ENCODE measurements around the gene PER2. TPM values are rescaled to one million over a fixed set of nuclear protein-coding genes. Genes with fewer than 3 reads are reported as not detected.

The PER2 gene
- total and polyA plus RNA-seq, 2 donors from 2014 or later = 1.8 to 28.4 TPM

GRCh38 chr2:238315031-238315595 lies 26.7 kb upstream of the PER2 start:
- FAIRE-seq = no peak
- TF ChIP-seq CTCF (IDR thresholded peaks at IDR 0.05; ENCODE audit: borderline replicate concordance, extremely low read depth, insufficient read depth) = no peak
- no peak for DNase-seq
- Histone ChIP-seq H3K27ac (ENCODE audit: low read depth in 2 of 2, low read length in 2 of 2) (no peak overlapping the region), H3K4me3 (ENCODE audit: low read length in 3 of 3) (no peak overlapping the region), H3K27me3 (ENCODE audit: control insufficient read depth, insufficient read depth, low read length) (no peaks in the 10 kb centered on the region), H3K4me1 (ENCODE audit: control insufficient read depth in 2 of 3, insufficient read depth in 2 of 3, low read depth in 1 of 3, low read length in 3 of 3) (peaks cover 0 to 3% (median 0%) of the 10 kb centered on the region in 3 donors), H3K9ac (ENCODE audit: low read length in 3 of 3) (no peak overlapping the region), H3K36me3 (ENCODE audit: control insufficient read depth in 2 of 3, insufficient read depth in 3 of 3, low read length in 3 of 3) (no peaks in the 10 kb centered on the region), H3K9me3 (ENCODE audit: control insufficient read depth in 2 of 3, insufficient read depth in 1 of 3, low read length in 3 of 3) (no peaks in the 10 kb centered on the region)
- intact Hi-C loops (cut with DNase I) = no loop called here

- FAIRE-seq = no peak
- no peak overlapping the region for H3K27ac ChIP-seq (ENCODE audit: low read depth in 2 of 2, low read length in 2 of 2)
These were observed 26.2 kb upstream of the PER2 start for GRCh38 chr2:238314576-238314975.

GRCh38 chr2:238313991-238314350 lies 25.6 kb upstream of the PER2 start:
- Histone ChIP-seq H3K9me3 (ENCODE audit: control insufficient read depth in 2 of 3, insufficient read depth in 1 of 3, low read length in 3 of 3) (no peaks in the 10 kb centered on the region), H3K4me1 (ENCODE audit: control insufficient read depth in 2 of 3, insufficient read depth in 2 of 3, low read depth in 1 of 3, low read length in 3 of 3) (no peaks in the 10 kb centered on the region), H3K27ac (ENCODE audit: low read depth in 2 of 2, low read length in 2 of 2) (no peak overlapping the region), H3K27me3 (ENCODE audit: control insufficient read depth, insufficient read depth, low read length) (no peaks in the 10 kb centered on the region), H3K4me3 (ENCODE audit: low read length in 3 of 3) (no peak overlapping the region), H3K9ac (ENCODE audit: low read length in 3 of 3) (no peak overlapping the region), H3K36me3 (ENCODE audit: control insufficient read depth in 2 of 3, insufficient read depth in 3 of 3, low read length in 3 of 3) (no peaks in the 10 kb centered on the region)
- FAIRE-seq (no peak), DNase-seq (no peak)
- intact Hi-C loops (cut with DNase I) = no loop called here
- TF ChIP-seq CTCF (IDR thresholded peaks at IDR 0.05; ENCODE audit: borderline replicate concordance, extremely low read depth, insufficient read depth) = no peak

More at GRCh38 chr2:238314576-238314975, 26.2 kb upstream of the PER2 start:
- no peaks in the 10 kb centered on the region for H3K36me3 ChIP-seq (ENCODE audit: control insufficient read depth in 2 of 3, insufficient read depth in 3 of 3, low read length in 3 of 3)
- no peak for DNase-seq
- H3K4me1 ChIP-seq (ENCODE audit: control insufficient read depth in 2 of 3, insufficient read depth in 2 of 3, low read depth in 1 of 3, low read length in 3 of 3) = no peaks in the 10 kb centered on the region
- no peak for TF ChIP-seq CTCF (IDR thresholded peaks at IDR 0.05; ENCODE audit: borderline replicate concordance, extremely low read depth, insufficient read depth)
- H3K4me3 ChIP-seq (ENCODE audit: low read length in 3 of 3) = no peak overlapping the region
- H3K9ac ChIP-seq (ENCODE audit: low read length in 3 of 3) = no peak overlapping the region
- intact Hi-C loops (cut with DNase I) = no loop called here
- H3K27me3 ChIP-seq (ENCODE audit: control insufficient read depth, insufficient read depth, low read length) = no peaks in the 10 kb centered on the region
- H3K9me3 ChIP-seq (ENCODE audit: control insufficient read depth in 2 of 3, insufficient read depth in 1 of 3, low read length in 3 of 3) = no peaks in the 10 kb centered on the region
